Endometrial microvascular endothelial cells (primary cell): ENCODE measurements around the gene FXYD7. TPM values are rescaled to one million over a fixed set of nuclear protein-coding genes. Genes with fewer than 3 reads are reported as not detected.
"Not testable (repeated sequence)": the region's sequence is repeated elsewhere in the genome, so short reads cannot be mapped to it uniquely, and the experiment has no call there.

Source experiments
- in situ Hi-C: cut with HindIII; loops from 2 replicates; pipeline ENCODE4 v1.10.0; 2017; ENCODE audit warnings: low sequenced_read_pairs, low pct_unique_long_range_greater_than_20kb; ENCODE audit errors: inconsistent ontology term
- total RNA-seq: library from RNA; depleted of rRNA; stranded (reverse); fragments of >200 nt; gene quantifications from one replicate; pipeline ENCODE4 v1.2.3, GENCODE V29; 2015; ENCODE audit errors: inconsistent ontology term

FXYD7 gene
- total RNA-seq, 1 donor from 2014 or later = not detected

- in situ Hi-C loops = no loop called here
These were observed 33.1 kb downstream of the FXYD7 start for GRCh38 chr19:35176181-35176570.

- in situ Hi-C loops = no loop called here
These were observed 34.6 kb downstream of the FXYD7 start for GRCh38 chr19:35177377-35178274.

- in situ Hi-C loops = no loop called here
These were observed 35.6 kb downstream of the FXYD7 start for GRCh38 chr19:35178701-35179100.

GRCh38 chr19:35179830-35180229, 36.8 kb downstream of the FXYD7 start:
- in situ Hi-C loops = no loop called here

- in situ Hi-C loops = no loop called here
These were observed 38.3 kb downstream of the FXYD7 start for GRCh38 chr19:35181387-35181786.

- in situ Hi-C loops = no loop called here
These were observed 41.2 kb downstream of the FXYD7 start for GRCh38 chr19:35184267-35184666.

GRCh38 chr19:35184884-35185283, 41.8 kb downstream of the FXYD7 start:
- in situ Hi-C loops = no loop called here

- in situ Hi-C loops = no loop called here
These were observed 51.2 kb downstream of the FXYD7 start for GRCh38 chr19:35194012-35194984.

GRCh38 chr19:35195830-35196229, 52.8 kb downstream of the FXYD7 start:
- in situ Hi-C loops = no loop called here

- in situ Hi-C loops = not testable (repeated sequence)
These were observed 53.8 kb downstream of the FXYD7 start for GRCh38 chr19:35196861-35197260.

- in situ Hi-C loops = no loop called here
These were observed 56.4 kb downstream of the FXYD7 start for GRCh38 chr19:35199481-35199880.

- in situ Hi-C loops = no loop called here
These were observed 60.0 kb downstream of the FXYD7 start for GRCh38 chr19:35202722-35203688.

Other genes starting within 250 kb of the FXYD7 start
- gene ZNF30, start 216.4 kb upstream of the FXYD7 start, total RNA-seq = 3.3 TPM
- 15.1 TPM for gene ZNF792, start 179.0 kb upstream of the FXYD7 start, total RNA-seq
- 52.4 TPM for gene GRAMD1A, start 142.9 kb upstream of the FXYD7 start, total RNA-seq
- gene SCN1B, start 112.8 kb upstream of the FXYD7 start, total RNA-seq = 11.1 TPM
- not detected for gene HPN, start 101.5 kb upstream of the FXYD7 start, total RNA-seq
- not detected for gene FXYD3, start 27.4 kb upstream of the FXYD7 start, total RNA-seq
- not detected for gene LGI4, start 8.2 kb upstream of the FXYD7 start, total RNA-seq
- not detected for gene FXYD1, start 4.4 kb upstream of the FXYD7 start, total RNA-seq
- gene FXYD5, start 11.5 kb downstream of the FXYD7 start, total RNA-seq = 194 TPM
- not detected for gene FAM187B, start 85.5 kb downstream of the FXYD7 start, total RNA-seq
- 0.09 TPM for gene LSR, start 105.7 kb downstream of the FXYD7 start, total RNA-seq
- 61.4 TPM for gene USF2, start 125.7 kb downstream of the FXYD7 start, total RNA-seq
- gene HAMP, start 139.3 kb downstream of the FXYD7 start, total RNA-seq = not detected
- gene MAG, start 148.9 kb downstream of the FXYD7 start, total RNA-seq = 16.0 TPM
- gene CD22, start 185.9 kb downstream of the FXYD7 start, total RNA-seq = 5.8 TPM
- gene FFAR1, start 204.6 kb downstream of the FXYD7 start, total RNA-seq = not detected
- not detected for gene FFAR3, start 215.2 kb downstream of the FXYD7 start, total RNA-seq
- not detected for gene GPR42, start 227.8 kb downstream of the FXYD7 start, total RNA-seq